Mucosa of rectum (tissue), 2 donors: Measurements from ENCODE around the gene PES1.
A peak's percentile ranks its signal among the peaks of the same experiment; 100 is the strongest.

ENCODE experiments used
- H3K27ac ChIP-seq, 2 donors: one replicate each; pipeline ENCODE4 v1.7.0; 2013; ENCODE audit warnings: inconsistent platforms in 2 of 2, low read depth in 2 of 2, low read length in 2 of 2
- H3K27me3 ChIP-seq, 2 donors: one replicate each; pipeline ENCODE4 v1.7.0; 2013; ENCODE audit warnings: low read length in 2 of 2; ENCODE audit not compliant: control insufficient read depth in 2 of 2, insufficient read depth in 2 of 2
- H3K36me3 ChIP-seq, 2 donors: one replicate each; pipeline ENCODE4 v1.7.0; 2013; ENCODE audit warnings: low read length in 2 of 2; ENCODE audit not compliant: control insufficient read depth in 2 of 2, insufficient read depth in 2 of 2
- H3K4me1 ChIP-seq, 2 donors: one replicate each; pipeline ENCODE4 v1.7.0; 2013; ENCODE audit warnings: low read length in 2 of 2, mild to moderate bottlenecking in 1 of 2; ENCODE audit not compliant: control insufficient read depth in 2 of 2, insufficient read depth in 2 of 2
- H3K4me3 ChIP-seq, 2 donors: one replicate each; pipeline ENCODE4 v1.7.0; 2013; ENCODE audit warnings: low read length in 2 of 2
- H3K9ac ChIP-seq, 2 donors: one replicate each; pipeline ENCODE4 v1.7.0; 2013; ENCODE audit warnings: low read length in 2 of 2, low read depth in 1 of 2, mild to moderate bottlenecking in 1 of 2
- H3K9me3 ChIP-seq, 2 donors: one replicate each; pipeline ENCODE4 v1.7.0; 2013; ENCODE audit warnings: low read length in 2 of 2; ENCODE audit not compliant: control insufficient read depth in 2 of 2
- donor health status: healthy.
- donor health status: Normal muscosa, but diverticular disease.

PES1 gene

GRCh38 chr22:30609260-30610185 lies 17.8 kb upstream of the PES1 start:
- Histone ChIP-seq H3K27me3 (no peaks in the 10 kb centered on the region), H3K9me3 (no peaks in the 10 kb centered on the region), H3K9ac (peak overlapping the region; percentile 43 to 46), H3K4me1 (peaks cover 40 to 44% of the 10 kb centered on the region in 2 donors), H3K27ac (peak overlapping the region; percentile 69 to 79), H3K36me3 (peaks cover 0 to 7% of the 10 kb centered on the region in 2 donors), H3K4me3 (peak overlapping the region; percentile 6 to 29)

- H3K4me1 ChIP-seq: peaks cover 43 to 48% of the 10 kb centered on the region in 2 donors
- H3K9ac ChIP-seq: peak overlapping the region in 1 of 2 donors; percentile 92
- H3K27me3 ChIP-seq: no peaks in the 10 kb centered on the region
- no peaks in the 10 kb centered on the region for H3K9me3 ChIP-seq
- H3K27ac ChIP-seq: peak overlapping the region in 1 of 2 donors; percentile 79
- H3K36me3 ChIP-seq: no peaks in the 10 kb centered on the region
- H3K4me3 ChIP-seq: peak overlapping the region; percentile 17 to 87
Observed at GRCh38 chr22:30607939-30608338, 16.2 kb upstream of the PES1 start.

DNA sequence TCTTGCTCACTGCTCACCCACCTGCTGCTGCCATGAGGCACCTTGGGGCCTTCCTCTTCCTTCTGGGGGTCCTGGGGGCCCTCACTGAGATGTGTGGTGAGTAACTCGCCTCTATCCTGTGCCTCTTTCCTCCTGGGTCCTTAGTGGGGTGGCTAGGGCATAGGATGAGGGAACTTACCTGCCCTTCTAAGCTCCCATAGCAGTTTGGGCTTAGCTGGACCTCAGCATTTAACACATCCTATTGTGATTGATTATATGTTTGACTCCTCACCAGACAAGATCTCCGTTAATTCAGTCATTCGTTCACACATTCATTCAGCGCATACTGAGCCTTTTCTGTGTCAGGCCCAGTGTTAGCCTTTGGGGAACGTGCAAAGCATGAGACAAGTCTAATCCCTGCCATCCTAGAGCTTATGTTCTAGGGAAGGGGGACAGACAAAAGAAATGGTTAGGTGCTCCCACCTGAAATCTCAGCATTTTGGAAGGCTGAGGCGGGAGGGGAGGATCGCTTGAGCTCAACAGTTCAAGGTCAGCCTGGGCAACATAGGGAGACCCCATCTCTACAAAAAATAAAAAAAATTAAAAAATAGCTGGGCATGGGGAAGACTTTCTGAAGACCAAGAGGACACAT lies 15.7 kb upstream of the PES1 start:
- Histone ChIP-seq H3K4me1 (peaks cover 43 to 48% of the 10 kb centered on the region in 2 donors), H3K9me3 (no peaks in the 10 kb centered on the region), H3K27me3 (no peaks in the 10 kb centered on the region), H3K4me3 (peak overlapping the region; percentile 87 to 89), H3K9ac (peak overlapping the region; percentile 66 to 92), H3K36me3 (no peaks in the 10 kb centered on the region), H3K27ac (peak overlapping the region; percentile 82 to 84)

DNA sequence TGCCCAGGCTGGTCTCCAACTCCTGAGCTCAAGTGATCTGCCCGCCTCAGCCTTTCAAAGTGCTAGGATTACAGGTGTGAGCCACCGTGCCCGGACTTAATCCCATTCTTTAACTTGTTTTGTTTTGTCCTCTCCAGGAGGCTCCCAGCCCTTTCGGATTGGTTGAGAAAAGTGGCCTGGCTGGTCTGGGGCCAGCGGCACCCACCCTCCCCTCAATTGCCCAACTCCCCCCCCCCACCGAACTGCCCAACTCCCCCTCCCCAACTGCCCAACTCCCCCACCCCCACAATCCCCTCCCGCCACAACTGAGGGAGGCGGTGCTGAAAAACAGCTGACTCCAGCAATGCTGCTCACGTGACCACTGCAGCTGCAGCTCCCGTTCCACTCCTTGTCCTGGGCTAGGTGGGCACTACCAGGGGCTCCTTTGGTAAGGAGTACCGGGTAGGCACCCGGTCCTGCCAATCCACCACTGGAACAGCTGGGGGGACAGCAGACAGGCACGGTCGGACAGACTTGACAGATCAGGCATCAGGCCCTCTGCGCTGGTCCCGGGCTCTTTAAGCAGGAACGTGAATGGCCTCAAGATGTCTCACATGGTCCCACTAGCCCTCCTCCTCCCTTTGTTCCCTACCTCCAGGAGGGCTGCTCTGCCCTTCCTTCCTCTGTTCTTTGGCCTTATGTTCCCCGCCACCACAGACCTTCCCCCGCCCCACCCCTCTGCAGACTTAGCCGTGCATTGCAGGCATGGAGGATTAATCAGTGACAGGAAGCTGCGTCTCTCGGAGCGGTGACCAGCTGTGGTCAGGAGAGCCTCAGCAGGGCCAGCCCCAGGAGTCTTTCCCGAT lies 15.0 kb upstream of the PES1 start, which contains the start of gene TCN2:
Gene TCN2, plus strand, starts transcription at position 720 of the 845 bp plus-strand sequence. CDS start 158 bp downstream, outside the sequence.
- H3K9me3 ChIP-seq: no peaks in the 10 kb centered on the region
- H3K27me3 ChIP-seq: no peaks in the 10 kb centered on the region
- H3K4me3 ChIP-seq: peak within 1 kb of the TSS; percentile 87 to 89
- H3K4me1 ChIP-seq: peaks cover 43 to 48% of the 10 kb centered on the region in 2 donors
- peak within 1 kb of the TSS; percentile 66 to 92 for H3K9ac ChIP-seq
- peak within 1 kb of the TSS; percentile 82 to 84 for H3K27ac ChIP-seq
- no peaks in the 10 kb centered on the region for H3K36me3 ChIP-seq

DNA sequence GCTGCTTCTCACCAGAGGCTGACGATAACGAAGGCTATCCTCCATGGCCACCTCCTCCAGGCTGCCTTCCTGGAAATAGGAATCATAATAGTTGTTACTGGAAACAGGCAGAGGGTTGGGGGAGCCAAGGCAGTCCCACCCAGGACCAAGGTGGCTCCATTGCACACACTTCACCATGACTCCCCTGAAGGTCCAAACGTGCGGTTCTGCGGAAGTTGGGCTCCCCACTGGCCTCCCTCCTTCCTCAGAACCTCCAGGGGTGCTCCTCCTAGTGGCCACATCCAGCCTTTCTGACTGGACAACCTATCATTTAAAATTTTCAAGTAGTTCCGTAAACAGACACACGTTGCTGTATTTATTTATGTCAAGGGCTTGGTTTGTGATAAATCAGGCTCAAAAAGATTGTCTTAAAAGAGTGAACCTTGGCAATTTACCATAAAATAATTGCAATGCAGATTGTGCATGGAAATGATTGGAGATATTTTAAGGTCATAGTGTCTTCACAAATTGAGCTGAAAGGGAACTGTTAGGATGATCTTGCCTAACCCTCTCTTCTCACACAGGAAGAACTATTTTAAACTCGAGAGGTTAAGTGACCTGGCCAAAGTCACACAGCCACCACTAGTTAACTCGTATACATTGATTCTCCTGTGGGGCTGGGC lies 13.9 kb upstream of the PES1 start:
- Histone ChIP-seq H3K9ac (peak overlapping the region; percentile 9 to 37), H3K9me3 (no peaks in the 10 kb centered on the region), H3K4me3 (peak overlapping the region; percentile 87 to 89), H3K27me3 (no peaks in the 10 kb centered on the region), H3K36me3 (no peaks in the 10 kb centered on the region), H3K4me1 (peaks cover 48% of the 10 kb centered on the region in 2 donors), H3K27ac (peak overlapping the region in 1 of 2 donors; percentile 24)

DNA sequence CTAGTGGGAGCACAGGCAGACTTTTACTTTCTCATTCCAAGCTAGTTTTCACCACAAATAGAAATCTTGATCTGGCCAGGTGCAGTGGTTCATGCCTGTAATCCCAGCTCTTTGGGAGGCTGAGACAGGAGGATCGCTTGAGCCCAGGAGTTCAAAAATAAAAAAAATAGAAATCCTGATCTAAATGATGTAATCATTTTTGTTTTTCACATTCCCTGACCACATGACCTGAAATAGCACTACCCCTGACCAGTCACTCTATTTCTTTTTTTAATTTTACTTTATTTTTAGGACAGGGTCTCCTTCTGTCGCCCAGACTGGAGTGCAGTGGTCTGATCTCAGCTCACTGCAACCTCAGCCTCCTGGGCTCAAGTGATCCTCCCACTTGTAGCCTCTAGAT lies 13.0 kb upstream of the PES1 start:
- Histone ChIP-seq H3K27ac (no peak overlapping the region), H3K9me3 (no peaks in the 10 kb centered on the region), H3K27me3 (no peaks in the 10 kb centered on the region), H3K9ac (no peak overlapping the region), H3K4me1 (peaks cover 42 to 45% of the 10 kb centered on the region in 2 donors), H3K4me3 (no peak overlapping the region), H3K36me3 (no peaks in the 10 kb centered on the region)

- Histone ChIP-seq H3K4me1 (peaks cover 36% of the 10 kb centered on the region in 2 donors), H3K27ac (no peak overlapping the region)
Observed at GRCh38 chr22:30603801-30604200, 12.1 kb upstream of the PES1 start.

DNA sequence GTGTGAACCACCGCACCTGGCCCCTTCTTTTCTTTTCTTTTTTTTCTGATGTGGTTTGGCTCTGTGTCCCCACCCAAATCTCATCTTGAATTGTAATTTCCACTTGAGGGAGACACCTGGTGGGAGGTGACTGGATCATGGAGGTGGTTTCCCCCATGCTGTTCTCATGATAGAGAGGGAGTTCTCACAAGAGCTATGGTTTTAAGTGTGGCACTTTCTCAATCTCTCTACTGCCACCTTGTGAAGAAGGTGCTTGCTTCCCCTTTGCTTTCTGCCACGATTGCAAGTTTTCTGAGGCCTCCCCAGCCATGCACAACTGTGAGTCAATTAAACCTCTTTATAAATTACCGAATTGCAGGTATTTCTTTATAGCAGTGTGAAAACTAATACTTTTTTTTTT lies 10.3 kb upstream of the PES1 start:
- Histone ChIP-seq H3K4me1 (peaks cover 19% of the 10 kb centered on the region in 2 donors), H3K9me3 (no peaks in the 10 kb centered on the region), H3K27ac (no peak overlapping the region), H3K36me3 (no peaks in the 10 kb centered on the region), H3K4me3 (no peak overlapping the region), H3K27me3 (no peaks in the 10 kb centered on the region), H3K9ac (no peak overlapping the region)

More at GRCh38 chr22:30603801-30604200, 12.1 kb upstream of the PES1 start:
- Histone ChIP-seq H3K9ac (peak overlapping the region in 1 of 2 donors; percentile 9), H3K27me3 (no peaks in the 10 kb centered on the region), H3K9me3 (no peaks in the 10 kb centered on the region), H3K36me3 (no peaks in the 10 kb centered on the region), H3K4me3 (no peak overlapping the region)

DNA sequence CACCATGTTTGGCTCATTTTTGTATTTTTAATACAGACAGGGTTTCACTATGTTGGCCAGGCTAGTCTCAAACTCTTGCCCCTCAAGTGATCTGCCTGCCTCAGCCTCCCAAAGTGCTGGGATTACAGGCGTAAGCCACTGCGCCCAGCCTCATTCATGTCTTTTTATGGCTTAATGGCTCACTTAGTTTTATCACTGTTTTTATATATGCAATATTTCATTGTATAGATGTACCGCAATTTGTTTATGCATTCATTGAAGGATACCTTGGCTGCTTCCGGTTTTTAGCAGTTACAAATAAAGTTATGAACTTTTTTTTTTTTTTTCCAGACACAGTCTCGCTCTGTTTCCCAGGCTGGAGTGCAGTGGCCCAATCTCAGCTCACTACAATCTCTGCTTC lies 9.8 kb upstream of the PES1 start:
- Histone ChIP-seq H3K36me3 (no peaks in the 10 kb centered on the region), H3K4me1 (peaks cover 15 to 19% of the 10 kb centered on the region in 2 donors), H3K27ac (no peak overlapping the region), H3K9me3 (no peaks in the 10 kb centered on the region), H3K9ac (no peak overlapping the region), H3K27me3 (no peaks in the 10 kb centered on the region), H3K4me3 (no peak overlapping the region)
